ENCODE results near the gene PAN2.

GRCh38 chr12:56321027-56321426, 12.8 kb downstream of the PAN2 start:
- no peak for TF ChIP-seq CTCF (conservative IDR thresholded peaks at IDR 0.05; ENCODE audit: low read depth, low read length)
- TF ChIP-seq EZH2 (IDR thresholded peaks at IDR 0.05; ENCODE audit: low read length, unreplicated experiment): no peak
- TF ChIP-seq EZH2phosphoT487 (IDR thresholded peaks at IDR 0.05; ENCODE audit: borderline replicate concordance, low read length): no peak

Data from PC-3 (cell line).